A549 (cell line): ENCODE results near the gene SUGCT. TPM values are rescaled to one million over a fixed set of nuclear protein-coding genes. Genes with fewer than 3 reads are reported as not detected.
"Not testable (repeated sequence)": the region's sequence is repeated elsewhere in the genome, so short reads cannot be mapped to it uniquely, and the experiment has no call there.

Experiments used
- ATAC-seq, 2 experiments: fragments of 200-7000 bp in 1 of 2; fragments of >200 bp in 1 of 2; cut with Nextera tagmentation in 1 of 2; cut with Tn5 transposase in 1 of 2; 3 replicates each; pipeline versions ENCODE4 v1.8.0 to v1.9.1; 2018 to 2020; ENCODE audit warnings: mild to moderate bottlenecking in 1 of 2, moderate library complexity in 1 of 2
- CTCF ChIA-PET: fragments of 300-600 bp; sonication (Branson Sonifier 250); formaldehyde crosslinking; extraction: SDS; loops from one replicate; lab custom pipeline; 2021; ENCODE audit warnings: antibody characterized with exemption, inconsistent platforms; lab: Yijun Ruan, JAX
- POLR2A ChIA-PET: fragments of 350-600 bp; formaldehyde crosslinking; extraction: SDS; loops from one replicate; lab custom pipeline; 2021; ENCODE audit warnings: antibody characterized with exemption, inconsistent platforms; lab: Yijun Ruan, JAX
- DNase-seq, 2 experiments: peaks; one replicate each; pipeline versions ENCODE4 v3.0.0 to v3.0.0-alpha.2; 2011 to 2016; ENCODE audit warnings: low read depth in 1 of 2, low spot score in 1 of 2
- FAIRE-seq: peaks from 2 replicates; lab custom pipeline; 2011; peaks lifted over from hg19 to GRCh38; lab: Jason Lieb, UNC
- H3K27ac ChIP-seq, 2 experiments: fragments of >200 bp; sonication (Bioruptor Twin); formaldehyde crosslinking; 3 replicates each; pipeline ENCODE4 v1.5.1; 2016 to 2017
- H3K4me1 ChIP-seq: fragments of >200 bp; sonication (Bioruptor Twin); formaldehyde crosslinking; 3 replicates; pipeline ENCODE4 v1.6.1; 2016
- H3K4me2 ChIP-seq: fragments of >200 bp; sonication (Bioruptor Twin); formaldehyde crosslinking; 3 replicates; pipeline ENCODE4 v1.6.1; 2016
- H3K4me3 ChIP-seq: fragments of >200 bp; sonication (Bioruptor Twin); formaldehyde crosslinking; 3 replicates; pipeline ENCODE4 v1.5.1; 2016
- H3K9me3 ChIP-seq: fragments of >200 bp; sonication (Bioruptor Twin); formaldehyde crosslinking; 3 replicates; pipeline ENCODE4 v1.6.1; 2016
- CBX2 ChIP-seq: fragments of 200-600 bp; sonication (generic); IDR thresholded peaks from 2 replicates; pipeline ENCODE4 v1.6.1; 2016; ENCODE audit warnings: low read depth, mild to moderate bottlenecking, borderline replicate concordance
- CBX8 ChIP-seq: fragments of 200-600 bp; sonication (generic); IDR thresholded peaks from 2 replicates; pipeline ENCODE4 v1.6.1; 2016
- CEBPB ChIP-seq, 2 experiments: fragments of >200 bp in 1 of 2; sonication (Bioruptor Twin) in 1 of 2; formaldehyde crosslinking in 1 of 2; IDR thresholded peaks; 2 replicates each; pipeline ENCODE4 v1.6.1; 2012 to 2016
- EHF ChIP-seq: fragments of 250-450 bp; sonication (Bioruptor Pico); IDR thresholded peaks from 2 replicates; pipeline ENCODE4 v1.5.0; 2020; ENCODE audit warnings: mild to moderate bottlenecking
- FOSB ChIP-seq: fragments of 250-450 bp; sonication (Bioruptor Pico); IDR thresholded peaks from 2 replicates; pipeline ENCODE4 v1.5.0; 2020; ENCODE audit warnings: mild to moderate bottlenecking, moderate library complexity
- GATA3 ChIP-seq: IDR thresholded peaks from 2 replicates; pipeline ENCODE4 v1.6.1; 2012; ENCODE audit warnings: borderline replicate concordance
- HDAC2 ChIP-seq: fragments of 200-600 bp; sonication (generic); IDR thresholded peaks from 2 replicates; pipeline ENCODE4 v1.6.1; 2016
- HMGXB4 ChIP-seq: fragments of 250-450 bp; sonication (Bioruptor Pico); IDR thresholded peaks from 2 replicates; pipeline ENCODE4 v1.5.0; 2021; ENCODE audit warnings: mild to moderate bottlenecking, moderate library complexity, borderline replicate concordance
- HOXB13 ChIP-seq: fragments of 250-450 bp; sonication (Bioruptor Pico); IDR thresholded peaks from 2 replicates; pipeline ENCODE4 v1.5.0; 2020; ENCODE audit warnings: low read depth, mild to moderate bottlenecking, moderate library complexity
- HOXB5 ChIP-seq: fragments of 250-450 bp; sonication (Bioruptor Pico); IDR thresholded peaks from 2 replicates; pipeline ENCODE4 v1.5.0; 2020; ENCODE audit warnings: mild to moderate bottlenecking, moderate library complexity
- JUNB ChIP-seq: fragments of >200 bp; sonication (Bioruptor Twin); formaldehyde crosslinking; IDR thresholded peaks from 2 replicates; pipeline ENCODE4 v1.6.1; 2016
- KDM1A ChIP-seq: fragments of 200-600 bp; sonication (generic); IDR thresholded peaks from 2 replicates; pipeline ENCODE4 v1.6.1; 2016; ENCODE audit warnings: low read depth, mild to moderate bottlenecking
- MAFK ChIP-seq: fragments of 450-650 bp; IDR thresholded peaks from 2 replicates; pipeline ENCODE4 v1.6.1; 2014; ENCODE audit not compliant: partially characterized antibody
- MAZ ChIP-seq: fragments of 150-350 bp; IDR thresholded peaks from 2 replicates; pipeline ENCODE4 v1.6.1; 2014; ENCODE audit warnings: antibody characterized with exemption, low read depth, low read length, borderline replicate concordance
- PHF8 ChIP-seq: fragments of 200-600 bp; sonication (generic); IDR thresholded peaks from 2 replicates; pipeline ENCODE4 v1.6.1; 2016; ENCODE audit warnings: low read depth, mild to moderate bottlenecking, antibody characterized with exemption, moderate library complexity, borderline replicate concordance
- POLR2A ChIP-seq: IDR thresholded peaks from 2 replicates; pipeline ENCODE4 v1.6.1; 2012; ENCODE audit warnings: mild to moderate bottlenecking, low read length
- REST ChIP-seq: fragments of 200-600 bp; sonication (generic); IDR thresholded peaks from 2 replicates; pipeline ENCODE4 v1.6.1; 2016; ENCODE audit warnings: antibody characterized with exemption, mild to moderate bottlenecking, moderate library complexity
- SMC3 ChIP-seq: fragments of >200 bp; sonication (Bioruptor Twin); formaldehyde crosslinking; IDR thresholded peaks from 3 replicates; pipeline ENCODE4 v1.6.1; 2018; ENCODE audit warnings: inconsistent platforms
- TP53 ChIP-seq: fragments of 250-450 bp; sonication (Bioruptor Pico); IDR thresholded peaks from 2 replicates; pipeline ENCODE4 v1.5.0; 2021; ENCODE audit warnings: mild to moderate bottlenecking, moderate library complexity
- USF2 ChIP-seq: fragments of 450-650 bp; IDR thresholded peaks from 2 replicates; pipeline ENCODE4 v1.6.1; 2014; ENCODE audit warnings: antibody characterized with exemption
- ZFP36 ChIP-seq: fragments of 450-650 bp; IDR thresholded peaks from 2 replicates; pipeline ENCODE4 v1.6.1; 2014; ENCODE audit warnings: borderline replicate concordance; ENCODE audit not compliant: partially characterized antibody
- ZSCAN20 ChIP-seq: fragments of 250-450 bp; sonication (Bioruptor Pico); IDR thresholded peaks from 2 replicates; pipeline ENCODE4 v1.8.0; 2022; ENCODE audit warnings: mild to moderate bottlenecking, moderate library complexity
- WGBS: methylation state at CpG from one replicate; pipeline ENCODE4 v1.1.6; 2017; ENCODE audit errors: missing lambda C conversion rate; 5-methylcytosine and 5-hydroxymethylcytosine counted together
- polyA plus RNA-seq, 4 experiments: library from polyadenylated mRNA; depleted of rRNA in 3 of 4; stranded (reverse); fragments of >200 nt; fragmentation: RNase III in 1 of 4; extraction: RNeasy Plus Mini Kit Qiagen cat#74134 plus additional on column Dnase treatment in 1 of 4; gene quantifications; 2 replicates in 3 of 4; 3 replicates in 1 of 4; pipeline ENCODE4 v1.2.3, GENCODE V29; 2011 to 2017
- TF ChIP-seq, protein P1 (sequence below): IDR thresholded peaks from 2 replicates; pipeline ENCODE4 v1.6.1; 2012; ENCODE audit warnings: low read depth, borderline replicate concordance

SUGCT gene
- polyA plus RNA-seq, 2 of the 4 experiments (the other 2 are of a cell fraction): 1.4 to 1.6 TPM

DNA sequence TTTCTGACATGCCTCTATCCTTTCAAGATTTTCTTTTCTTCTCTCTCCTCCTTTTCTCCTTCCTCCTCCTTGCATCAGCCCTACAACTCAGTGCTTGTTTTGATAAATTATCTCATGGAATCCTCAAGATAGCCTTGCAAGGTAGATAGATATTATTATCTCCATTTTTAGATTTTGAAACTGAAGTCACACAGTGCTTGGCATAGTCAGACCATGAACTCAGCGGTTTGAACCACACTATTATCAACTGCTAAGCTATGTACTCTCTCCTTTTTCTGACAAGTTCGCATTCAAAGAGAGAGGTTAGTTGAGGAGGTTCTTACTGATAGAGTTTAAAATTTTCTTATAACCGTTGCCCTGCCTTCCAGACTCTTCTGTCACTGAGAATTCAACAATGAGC lies 79.1 kb downstream of the SUGCT start:
- CTCF ChIA-PET: no interaction called here
- FAIRE-seq: no peak
- no peak for DNase-seq
- H3K4me3 ChIP-seq: no peak overlapping the region
- ATAC-seq: no peak
- no peak overlapping the region for H3K27ac ChIP-seq
- POLR2A ChIA-PET: no interaction called here
- no peak overlapping the region for H3K4me2 ChIP-seq
- WGBS: 57% methylated on average over 3 of the region's 3 CpGs
- no peaks in the 10 kb centered on the region for H3K4me1 ChIP-seq
- TF ChIP-seq TP53 (CRISPR knock-in tag) (no peak), USF2 (no peak), HDAC2 (no peak), REST (no peak), CEBPB (IDR thresholded peaks at IDR 0.05) (no peak), ZSCAN20 (CRISPR knock-in tag) (no peak), PHF8 (no peak), KDM1A (no peak)
- TF ChIP-seq, protein P1, sequence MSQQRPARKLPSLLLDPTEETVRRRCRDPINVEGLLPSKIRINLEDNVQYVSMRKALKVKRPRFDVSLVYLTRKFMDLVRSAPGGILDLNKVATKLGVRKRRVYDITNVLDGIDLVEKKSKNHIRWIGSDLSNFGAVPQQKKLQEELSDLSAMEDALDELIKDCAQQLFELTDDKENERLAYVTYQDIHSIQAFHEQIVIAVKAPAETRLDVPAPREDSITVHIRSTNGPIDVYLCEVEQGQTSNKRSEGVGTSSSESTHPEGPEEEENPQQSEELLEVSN: no peak
- TF ChIP-seq, all 56 proteins: peak for 0
- no peaks in the 10 kb centered on the region for H3K9me3 ChIP-seq

DNA sequence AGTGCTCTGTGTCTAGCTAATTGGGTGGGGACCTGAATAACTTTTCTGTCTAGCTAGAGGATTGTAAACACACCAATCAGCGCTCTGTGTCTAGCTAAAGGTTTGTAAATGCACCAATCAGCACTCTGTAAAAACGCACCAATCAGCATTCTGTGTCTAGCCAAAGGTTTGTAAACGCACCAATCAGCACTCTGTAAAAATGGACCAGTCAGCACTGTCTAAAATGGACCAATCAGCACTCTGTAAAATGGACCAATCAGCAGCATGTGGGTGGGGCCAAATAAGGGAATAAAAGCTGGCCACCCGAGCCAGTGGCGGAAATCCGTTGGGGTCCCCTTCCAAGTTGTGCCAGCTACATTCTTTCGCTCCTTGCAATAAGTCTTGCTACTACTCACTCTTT lies 83.8 kb downstream of the SUGCT start:
- DNase-seq, POLR2A ChIA-PET, H3K4me3 ChIP-seq, H3K4me2 ChIP-seq, FAIRE-seq, ATAC-seq, H3K9me3 ChIP-seq, H3K27ac ChIP-seq, H3K4me1 ChIP-seq: not testable (repeated sequence)
- CTCF ChIA-PET: interaction anchor here (5.2 kb wide), 1 partner anchor 14 kb away, joined by 21 read pairs; no protein-coding TSS in a partner anchor
- peak; percentile 83 for TF ChIP-seq MAFK
- 77% methylated on average over 7 of the region's 7 CpGs for WGBS

GRCh38 chr7:40219917-40220316 lies 85.1 kb downstream of the SUGCT start:
- ATAC-seq: no peak
- no peak for TF ChIP-seq JUNB
- TF ChIP-seq FOSB (CRISPR knock-in tag): no peak
- no peak for TF ChIP-seq SMC3
- TF ChIP-seq MAFK: no peak
- TF ChIP-seq CBX2: no peak
- TF ChIP-seq CEBPB (IDR thresholded peaks at IDR 0.05): no peak
- no peak for TF ChIP-seq ZSCAN20 (CRISPR knock-in tag)
- ChIA-PET POLR2A (no interaction called here), CTCF (interaction anchor here (0.6 to 5.2 kb wide), 2 partner anchors 12 to 89 kb away, joined by 3 to 21 read pairs; no protein-coding TSS in a partner anchor)
- H3K27ac ChIP-seq: no peak overlapping the region
- FAIRE-seq: no peak
- WGBS: 61% methylated on average over 2 of the region's 2 CpGs
- DNase-seq: no peak
- H3K4me3 ChIP-seq: no peak overlapping the region
- H3K9me3 ChIP-seq: no peaks in the 10 kb centered on the region
- H3K4me1 ChIP-seq: peaks cover 5% of the 10 kb centered on the region; the same call in 1 of the 3 replicates
- no peak overlapping the region for H3K4me2 ChIP-seq

DNA sequence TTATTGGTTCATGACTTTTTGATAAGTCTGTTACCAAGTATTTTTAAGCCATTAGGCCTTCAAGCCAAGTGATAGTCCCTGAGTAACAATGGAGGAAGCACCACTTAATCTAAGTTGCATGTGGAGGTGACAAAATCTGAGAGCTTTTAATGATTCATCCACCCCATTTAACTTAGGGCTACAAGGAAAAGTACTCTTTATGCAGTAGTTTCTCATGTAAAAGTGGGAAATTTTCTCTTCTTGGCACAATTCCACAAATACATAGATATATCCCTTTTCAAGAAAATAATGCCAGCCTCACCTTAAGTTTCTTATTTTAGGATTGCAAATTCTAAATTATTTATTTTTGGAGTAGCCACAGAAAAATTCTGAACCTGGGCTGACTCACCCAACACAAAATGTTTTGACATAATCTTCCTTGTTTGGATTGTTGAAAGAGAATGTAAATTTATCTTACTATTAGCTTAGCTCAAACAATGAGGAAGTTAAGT lies 85.7 kb downstream of the SUGCT start:
- H3K4me2 ChIP-seq: no peak overlapping the region
- no peak overlapping the region for H3K27ac ChIP-seq
- ChIA-PET POLR2A (no interaction called here), CTCF (interaction anchor here (0.6 to 5.2 kb wide), 2 partner anchors 12 to 88 kb away, joined by 3 to 21 read pairs; no protein-coding TSS in a partner anchor)
- no peak for ATAC-seq
- peaks cover 5% of the 10 kb centered on the region; the same call in 1 of the 3 replicates for H3K4me1 ChIP-seq
- no peak overlapping the region for H3K4me3 ChIP-seq
- no peaks in the 10 kb centered on the region for H3K9me3 ChIP-seq
- DNase-seq: no peak
- FAIRE-seq: no peak
- TF ChIP-seq HOXB13 (CRISPR knock-in tag) (no peak), HMGXB4 (CRISPR knock-in tag) (no peak), CBX8 (no peak), EHF (no peak), CBX2 (no peak), POLR2A (no peak), HOXB5 (CRISPR knock-in tag) (no peak), USF2 (no peak), GATA3 (no peak), PHF8 (no peak), ZFP36 (no peak), MAZ (no peak)
